NCI-H187 treated with DMSO at 0.1 percent for 48 hours (cell line): ENCODE data around the gene ZBTB12.
A peak's percentile ranks its signal among the peaks of the same experiment; 100 is the strongest.
"Not testable (repeated sequence)": the region's sequence is repeated elsewhere in the genome, so short reads cannot be mapped to it uniquely, and the experiment has no call there.

Source experiments
- DNase-seq: peaks from one replicate; lab custom pipeline; 2025; lab: John Stamatoyannopoulos, UW

Gene ZBTB12

DNA sequence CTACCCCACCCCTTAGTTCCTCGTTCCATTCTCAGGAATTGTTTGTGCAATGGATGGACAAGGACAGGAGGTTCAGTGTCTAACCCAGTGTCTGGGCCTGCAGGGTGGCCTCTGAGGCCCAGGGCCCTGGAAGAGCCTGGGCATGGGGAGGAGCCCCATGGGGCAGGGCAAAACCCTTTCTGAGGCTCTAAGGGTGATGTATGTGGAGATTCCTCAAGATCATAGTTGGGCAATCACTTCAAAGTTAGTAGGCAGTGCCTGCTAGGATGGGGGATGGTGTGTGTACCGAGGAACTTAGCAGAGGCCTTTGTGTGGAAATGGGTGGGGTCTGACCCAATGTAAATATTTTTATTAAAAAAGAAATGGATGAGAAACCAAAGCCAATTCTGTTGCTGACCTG is 18.9 kb upstream of the ZBTB12 start:
- no peak for DNase-seq

DNA sequence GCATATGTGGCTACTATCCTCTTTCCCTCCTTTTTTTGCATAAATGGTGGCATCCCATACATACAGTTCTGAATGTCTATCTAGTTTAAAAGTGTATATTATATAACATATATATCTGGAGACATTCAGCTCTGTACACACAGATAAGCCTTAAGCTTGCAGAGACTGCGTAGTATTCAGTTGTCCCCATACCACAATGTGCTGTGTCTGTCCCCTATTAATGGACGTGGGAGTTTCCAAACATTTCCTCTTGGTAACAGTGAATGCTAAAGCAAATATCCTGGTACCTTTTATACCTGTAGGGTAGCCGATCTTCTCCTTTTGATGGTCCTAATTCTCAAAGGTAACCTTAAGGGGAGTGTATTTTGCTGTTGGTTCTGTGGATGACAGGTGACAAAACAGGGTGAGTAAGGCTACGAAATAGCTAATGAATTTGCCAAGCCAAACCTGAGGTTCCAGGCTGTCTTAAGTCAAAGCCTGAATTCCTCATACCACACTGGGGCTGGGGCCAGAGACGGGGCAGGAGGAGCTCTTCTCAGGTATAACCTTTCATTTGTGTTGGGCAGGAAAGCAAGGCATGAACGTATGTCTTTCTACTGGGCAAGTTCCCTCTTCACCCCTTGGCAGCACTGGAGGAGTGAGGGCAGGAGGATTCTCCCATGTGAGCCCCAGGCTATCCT is 17.9 kb upstream of the ZBTB12 start:
- DNase-seq: no peak

DNA sequence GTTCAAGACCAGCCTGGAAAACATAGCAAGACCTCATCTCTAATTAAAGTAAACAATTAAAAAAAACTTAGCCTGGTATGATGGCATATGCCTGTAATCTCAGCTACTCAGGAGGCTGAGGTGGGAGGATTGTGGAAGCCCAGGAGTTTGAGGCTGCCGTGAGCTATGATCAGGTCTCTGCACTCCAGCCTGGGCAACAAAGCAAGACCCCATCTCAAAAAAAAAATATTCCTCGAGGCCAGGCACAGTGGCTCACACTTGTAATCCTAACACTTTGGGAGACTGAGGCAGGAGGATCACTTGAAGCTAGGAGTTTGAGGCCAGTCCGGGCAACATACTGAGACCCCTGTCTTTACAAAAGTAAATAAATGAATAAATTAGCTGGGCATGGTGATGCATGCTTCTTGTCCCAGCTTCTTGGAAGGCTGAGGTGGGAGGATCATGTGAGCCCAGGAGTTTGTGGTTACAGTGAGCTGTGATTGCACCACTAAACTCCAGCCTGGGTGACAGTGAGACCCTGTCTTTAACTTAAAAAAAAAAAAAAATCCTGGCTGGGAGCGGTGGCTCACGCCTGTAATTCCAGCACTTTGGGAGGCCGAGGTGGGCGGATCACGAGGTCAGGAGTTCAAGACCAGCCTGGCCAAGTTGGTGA is 16.3 kb upstream of the ZBTB12 start:
- no peak for DNase-seq

DNA sequence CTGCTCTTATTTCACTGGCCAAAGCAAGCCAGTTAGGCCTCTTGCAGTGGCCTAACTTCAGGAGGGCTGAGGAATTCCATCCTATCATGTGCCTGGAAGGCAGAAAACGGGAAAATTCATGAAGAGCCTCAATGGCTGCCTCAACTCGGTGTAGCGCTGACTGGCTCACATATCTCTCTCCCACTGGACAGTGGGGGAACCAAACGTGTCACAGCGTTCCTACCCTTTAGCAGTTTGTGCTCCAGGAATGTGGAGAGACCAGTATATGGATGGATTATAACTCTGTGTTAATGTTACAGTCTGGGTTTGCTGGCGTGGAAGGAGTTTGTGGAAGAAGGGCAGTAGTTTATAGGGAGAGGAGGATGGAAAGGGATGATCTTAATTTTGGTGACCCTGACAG is 13.9 kb upstream of the ZBTB12 start:
- no peak for DNase-seq

DNA sequence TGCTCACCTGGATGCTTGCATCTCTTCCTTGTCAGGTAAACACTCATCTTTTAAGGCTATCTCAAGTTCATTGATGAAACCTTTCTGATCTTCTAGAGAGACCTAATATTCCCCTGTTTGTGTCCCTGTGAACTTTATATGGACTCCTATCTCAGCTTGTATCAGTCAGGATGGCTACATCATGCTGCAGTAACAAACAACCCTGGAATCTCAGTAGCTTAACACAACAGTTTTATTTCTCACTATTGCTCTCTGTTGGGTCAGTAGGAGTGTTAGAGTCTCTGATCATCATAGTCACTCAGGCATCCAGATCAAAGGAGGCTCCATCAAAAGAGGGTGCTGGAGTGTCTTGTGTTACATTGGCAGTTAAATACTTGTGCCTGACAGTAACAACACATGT is 13.5 kb upstream of the ZBTB12 start:
- DNase-seq: no peak

DNA sequence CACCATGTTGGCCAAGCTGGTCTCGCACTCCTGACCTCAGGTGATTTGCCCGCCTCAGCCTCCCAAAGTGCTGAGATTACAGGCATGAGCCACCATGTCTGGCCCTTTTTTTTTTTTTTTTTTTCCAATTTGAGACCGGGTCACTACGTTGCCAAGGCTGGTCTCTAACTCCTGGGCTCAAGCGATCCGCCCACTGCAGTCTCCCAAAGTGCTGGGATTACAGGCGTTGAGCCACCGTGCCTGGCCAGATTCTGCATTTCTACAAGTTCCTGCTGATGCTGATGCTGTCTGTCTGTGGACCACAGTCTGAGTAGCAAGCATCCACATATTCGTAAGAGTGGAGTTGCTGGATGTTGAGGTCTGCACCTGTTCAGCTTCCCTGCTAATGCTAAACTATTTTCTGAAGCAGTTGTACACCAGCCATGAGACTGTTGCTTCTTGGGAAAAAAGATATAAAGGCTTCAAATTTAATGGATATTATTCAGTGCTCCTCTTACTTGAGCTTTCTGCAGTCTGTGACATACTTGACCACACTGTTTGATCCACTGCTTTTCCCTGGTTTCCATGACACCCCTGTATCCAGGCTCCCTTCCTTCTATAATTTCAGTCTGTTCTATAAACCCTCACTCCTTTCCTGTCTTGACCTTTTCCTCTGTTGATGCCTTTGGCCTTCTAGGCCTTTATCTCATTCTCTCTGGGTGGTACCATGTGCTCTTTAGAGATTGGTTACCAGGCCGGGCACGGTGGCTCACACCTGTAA is 10.1 kb upstream of the ZBTB12 start:
- DNase-seq: no peak

DNA sequence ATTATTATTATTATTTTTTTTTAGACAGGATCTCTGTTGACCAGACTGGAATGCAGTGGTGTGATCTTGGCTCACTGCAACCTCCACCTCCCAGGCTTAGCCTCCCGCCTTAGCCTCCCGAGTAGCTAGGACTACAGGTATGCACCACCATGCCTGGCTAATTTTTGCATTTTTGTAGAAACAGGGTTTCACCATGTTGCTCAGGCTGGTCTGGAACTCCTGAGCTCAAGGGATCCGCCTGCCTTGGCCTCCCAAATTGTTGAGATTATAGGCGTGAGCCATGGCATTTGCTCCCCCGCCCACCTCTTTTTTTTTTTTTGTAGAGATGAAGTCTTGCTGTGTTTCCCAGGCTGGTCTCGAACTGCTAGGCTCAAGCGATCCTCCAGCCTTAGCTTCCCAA is 7.4 kb upstream of the ZBTB12 start:
- DNase-seq: not testable (repeated sequence)

DNA sequence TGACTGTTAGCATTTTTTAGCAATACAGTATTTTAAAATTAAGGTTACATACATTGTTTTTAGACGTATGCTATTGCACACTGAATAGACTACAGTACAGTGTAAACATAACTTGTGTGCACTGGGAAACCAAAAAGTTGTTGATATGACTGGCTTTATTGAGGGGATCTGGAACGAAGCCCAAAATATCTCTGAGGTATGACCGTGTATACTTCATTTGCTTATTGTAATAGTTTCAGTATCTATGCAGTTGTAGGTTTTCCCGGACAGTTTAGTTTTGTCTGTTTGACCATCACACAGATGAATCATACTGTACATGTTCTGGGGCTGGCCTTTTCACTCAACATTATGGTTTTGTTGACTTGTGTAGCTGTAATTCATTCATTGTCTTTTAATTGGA is 6.9 kb upstream of the ZBTB12 start:
- no peak for DNase-seq

DNA sequence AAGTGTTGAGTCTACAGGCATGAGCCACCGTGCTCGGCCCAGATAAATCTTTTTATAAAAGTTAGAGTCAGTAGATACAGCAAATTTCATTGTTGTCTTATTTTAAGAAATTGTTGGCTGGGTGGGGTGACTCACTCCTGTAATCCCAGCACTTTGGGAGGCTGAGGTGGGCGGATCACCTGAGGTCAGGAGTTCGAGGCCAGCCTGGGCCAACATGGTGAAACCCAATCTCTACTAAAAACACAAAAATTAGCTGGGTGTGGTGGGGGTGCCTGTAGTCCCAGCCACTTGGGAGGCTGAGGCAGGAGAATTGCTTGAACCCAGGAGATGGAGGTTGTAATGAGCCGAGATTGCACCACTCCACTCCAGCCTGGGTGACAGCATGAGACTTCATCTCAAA is 6.4 kb upstream of the ZBTB12 start:
- DNase-seq: not testable (repeated sequence)

DNA sequence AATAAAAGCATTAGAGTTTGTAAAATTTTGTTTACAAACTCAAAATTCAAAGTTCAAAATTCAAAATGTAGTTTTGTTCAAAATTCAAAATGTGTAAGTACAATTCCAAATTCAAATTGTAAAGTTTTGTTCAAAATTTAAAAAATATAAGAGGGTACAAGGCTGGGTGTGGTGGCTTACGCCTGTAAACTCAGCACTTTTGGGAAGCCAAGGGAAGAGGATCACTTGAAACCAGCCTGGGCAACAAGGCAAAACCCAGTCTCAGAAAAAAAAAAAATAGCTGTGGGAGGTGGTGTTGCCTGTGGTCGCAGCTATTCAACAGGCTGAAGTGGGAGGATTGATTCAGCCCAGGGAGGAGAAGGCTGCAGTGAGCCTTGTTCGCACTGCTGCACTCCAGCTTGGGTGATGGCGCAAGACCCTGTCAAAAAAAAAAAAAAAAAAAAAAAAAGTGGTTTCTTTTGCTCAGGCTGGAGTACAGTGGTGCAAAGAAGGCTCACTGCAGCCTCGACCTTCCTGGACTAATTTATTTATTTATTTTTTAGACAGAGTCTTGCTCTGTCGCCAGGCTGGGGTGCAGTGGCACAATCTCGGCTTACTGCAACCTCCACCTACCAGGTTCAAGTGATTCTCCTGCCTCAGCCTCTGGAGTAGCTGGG is 5.4 kb upstream of the ZBTB12 start:
- no peak for DNase-seq

DNA sequence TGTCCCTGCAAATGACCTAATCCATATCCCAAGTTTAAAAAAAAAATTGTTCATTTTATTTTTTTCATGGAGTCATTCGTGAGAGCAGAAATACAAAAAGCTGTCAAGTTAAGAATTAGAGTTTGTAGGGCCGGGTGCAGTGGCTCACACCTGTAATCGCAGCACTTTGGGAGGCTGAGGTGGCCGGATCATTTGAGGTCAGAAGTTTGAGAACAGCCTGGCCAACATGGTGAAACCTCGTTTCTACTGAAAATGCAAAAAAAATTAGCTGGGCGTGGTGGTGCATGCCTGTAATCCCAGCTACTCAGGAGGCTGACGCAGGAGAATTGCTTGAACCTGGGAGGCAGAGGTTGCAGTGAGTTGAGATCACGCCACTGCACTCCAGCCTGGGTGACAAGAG is 4.8 kb upstream of the ZBTB12 start:
- DNase-seq: not testable (repeated sequence)

DNA sequence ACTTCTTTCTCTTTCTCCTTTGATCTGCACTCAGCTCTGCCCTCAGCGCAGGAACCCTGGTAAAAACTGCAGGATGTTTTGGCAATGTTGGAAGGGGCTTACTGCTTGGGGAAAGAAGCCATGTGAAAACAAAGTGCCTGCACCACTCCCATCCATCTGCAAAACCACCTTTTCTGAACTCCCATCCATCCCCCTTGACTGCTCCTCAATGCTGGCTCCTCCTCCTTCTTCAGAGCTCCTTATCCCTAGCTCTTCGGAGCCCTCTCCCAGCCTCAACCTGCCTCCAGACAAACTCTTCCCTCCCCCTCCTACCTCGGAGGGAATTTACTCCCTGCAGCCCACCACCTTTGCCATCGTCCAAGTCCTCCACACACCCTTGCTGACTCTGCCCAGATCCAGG is 4.2 kb upstream of the ZBTB12 start:
- DNase-seq: no peak

DNA sequence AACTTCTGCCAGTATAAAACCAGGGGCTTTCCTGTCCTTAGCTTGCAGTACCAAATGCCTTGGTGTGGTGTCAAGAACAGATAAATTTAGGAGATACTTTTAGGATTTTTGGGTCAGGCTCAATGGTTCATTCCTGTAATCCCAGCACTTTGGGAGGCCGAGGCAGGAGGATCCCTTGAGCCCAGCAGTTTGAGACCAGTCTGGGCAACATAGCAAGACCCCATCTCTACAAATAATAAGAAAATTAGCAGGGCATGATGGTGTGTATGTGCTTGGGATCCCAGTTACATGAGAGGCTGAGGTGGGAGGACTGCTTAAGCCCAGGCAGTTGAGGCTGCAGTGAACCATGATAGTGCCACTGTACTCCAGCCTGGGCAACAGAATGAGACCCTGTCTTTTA is 3.2 kb upstream of the ZBTB12 start:
- no peak for DNase-seq

DNA sequence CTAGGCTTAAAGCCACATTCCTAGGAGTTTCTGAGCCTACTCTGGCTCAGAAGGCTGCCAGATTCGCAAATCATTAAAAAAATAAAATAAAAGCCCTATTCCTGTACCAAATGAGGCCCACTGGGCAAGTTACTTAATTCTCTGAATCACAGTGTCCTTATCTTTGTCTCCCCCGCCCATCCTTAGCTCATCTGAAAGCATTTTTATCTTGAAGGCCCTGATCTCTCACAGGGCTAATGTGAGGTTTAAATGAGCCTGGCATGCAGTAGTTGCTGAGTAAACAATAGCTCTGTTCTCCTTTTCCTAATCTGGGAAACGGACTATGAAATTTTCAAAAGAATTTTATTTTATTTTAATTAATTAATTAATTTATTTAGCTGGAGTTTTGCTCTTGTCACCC is 2.1 kb upstream of the ZBTB12 start:
- no peak for DNase-seq

DNA sequence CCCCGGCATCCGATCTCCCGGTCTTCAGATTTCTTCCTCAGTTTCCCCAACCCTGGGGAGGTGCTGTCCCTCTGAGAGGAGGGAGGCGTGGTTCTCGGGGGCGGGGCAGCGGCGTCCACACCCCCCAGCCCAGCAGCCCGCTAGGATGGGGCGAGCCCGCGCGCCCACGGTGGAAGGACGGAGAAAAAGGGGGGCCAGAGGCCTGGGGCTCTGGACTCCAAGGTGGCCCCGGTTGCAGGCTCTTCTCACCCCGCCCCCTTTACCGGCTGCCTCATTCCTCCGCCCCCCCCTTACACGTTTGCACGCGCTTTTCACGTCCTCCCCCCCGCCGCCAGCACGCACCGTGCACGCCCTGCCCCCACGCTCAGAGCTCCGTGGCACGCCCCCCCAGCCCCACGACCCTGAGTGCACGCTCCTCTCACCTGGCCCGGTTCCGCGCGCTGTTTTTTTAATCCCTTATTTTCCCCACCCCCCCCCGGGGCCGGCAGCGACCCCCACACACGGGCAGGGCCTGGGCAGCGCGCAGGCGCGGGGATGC is 402 bp downstream of the ZBTB12 start:
- no peak for DNase-seq

DNA sequence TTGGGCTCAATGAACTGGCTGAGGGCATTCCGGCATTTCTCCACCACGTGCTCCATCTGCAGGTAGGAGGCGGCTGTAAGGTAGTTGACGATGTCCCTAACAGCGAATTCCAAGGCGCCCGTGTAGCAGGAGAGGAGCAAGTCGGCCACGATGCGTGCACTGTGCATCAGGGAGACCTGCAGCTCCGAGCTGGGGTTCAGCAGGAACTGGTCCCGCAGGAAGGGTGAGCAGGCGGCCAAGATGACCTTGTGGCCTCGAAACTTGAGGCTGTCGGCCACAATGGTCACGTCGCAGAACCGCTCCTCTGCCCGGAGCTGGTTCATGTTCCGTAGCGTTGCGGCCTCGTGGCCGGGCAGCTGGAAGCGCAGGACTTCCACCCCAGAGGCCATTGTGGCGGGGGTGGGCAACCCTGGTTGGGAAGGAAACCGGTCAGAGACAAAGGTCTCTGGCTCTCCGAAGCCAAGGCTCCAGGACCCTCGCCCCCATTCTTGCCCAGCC is 920 bp downstream of the ZBTB12 start:
- no peak for DNase-seq

DNA sequence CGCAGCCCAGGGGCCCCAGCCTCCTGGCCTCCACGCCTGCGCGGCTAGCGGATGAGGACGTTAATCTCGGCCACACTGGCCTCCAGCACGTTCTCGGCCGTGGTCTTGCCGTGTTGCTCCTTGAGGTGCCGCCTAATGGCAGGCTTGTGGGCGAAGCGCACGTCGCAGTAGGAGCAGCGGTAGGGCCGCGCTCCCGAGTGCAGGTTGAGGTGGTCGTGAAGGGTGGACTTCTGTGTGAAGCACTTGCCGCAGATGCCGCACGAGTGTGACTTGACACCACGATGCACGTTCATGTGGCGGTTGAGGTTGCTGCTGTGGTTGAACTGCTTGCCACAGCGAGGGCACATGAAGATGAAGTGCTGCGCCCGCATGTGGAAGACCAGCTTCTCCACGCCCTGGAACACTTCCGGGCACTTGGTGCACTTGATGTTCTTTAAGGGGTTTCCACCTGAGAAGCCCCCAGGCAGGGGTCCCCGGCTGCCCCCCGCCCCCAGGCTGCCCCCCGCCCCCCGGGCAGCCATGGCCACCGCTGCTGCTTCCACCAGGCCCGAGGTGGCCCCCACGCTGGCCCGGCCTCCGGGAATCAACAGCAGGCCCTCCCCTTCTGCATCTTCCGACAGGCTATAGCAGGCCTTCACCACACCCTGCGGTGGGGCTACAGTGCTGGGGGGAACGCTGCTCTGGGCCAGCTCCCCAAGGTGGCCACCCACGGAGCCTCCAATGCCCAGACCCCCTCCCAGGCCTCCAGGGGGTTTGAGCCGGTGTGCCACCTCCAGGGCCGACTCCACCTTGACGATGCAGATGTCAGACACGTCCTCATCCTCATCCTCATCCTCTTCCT is 1.8 kb downstream of the ZBTB12 start:
- no peak for DNase-seq

DNA sequence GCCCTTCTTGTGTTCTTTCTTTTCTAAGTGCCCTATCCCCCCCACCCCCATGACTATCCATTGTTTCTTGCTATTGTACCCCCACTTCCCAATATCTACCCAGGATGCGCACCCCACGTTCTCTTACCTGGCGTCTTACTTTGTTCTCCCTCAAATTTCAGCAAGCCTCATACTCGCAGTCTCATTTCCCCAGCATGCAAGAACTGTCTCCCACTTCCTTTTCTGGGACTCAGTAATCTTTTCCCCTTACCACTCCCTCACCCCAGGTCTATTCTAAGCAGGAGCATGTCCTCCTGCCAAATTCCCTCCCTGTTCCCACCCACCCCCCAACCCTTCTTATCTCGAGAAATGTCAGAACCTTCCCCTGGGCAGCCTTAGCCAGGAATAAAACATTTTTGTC is 2.7 kb downstream of the ZBTB12 start:
- no peak for DNase-seq

DNA sequence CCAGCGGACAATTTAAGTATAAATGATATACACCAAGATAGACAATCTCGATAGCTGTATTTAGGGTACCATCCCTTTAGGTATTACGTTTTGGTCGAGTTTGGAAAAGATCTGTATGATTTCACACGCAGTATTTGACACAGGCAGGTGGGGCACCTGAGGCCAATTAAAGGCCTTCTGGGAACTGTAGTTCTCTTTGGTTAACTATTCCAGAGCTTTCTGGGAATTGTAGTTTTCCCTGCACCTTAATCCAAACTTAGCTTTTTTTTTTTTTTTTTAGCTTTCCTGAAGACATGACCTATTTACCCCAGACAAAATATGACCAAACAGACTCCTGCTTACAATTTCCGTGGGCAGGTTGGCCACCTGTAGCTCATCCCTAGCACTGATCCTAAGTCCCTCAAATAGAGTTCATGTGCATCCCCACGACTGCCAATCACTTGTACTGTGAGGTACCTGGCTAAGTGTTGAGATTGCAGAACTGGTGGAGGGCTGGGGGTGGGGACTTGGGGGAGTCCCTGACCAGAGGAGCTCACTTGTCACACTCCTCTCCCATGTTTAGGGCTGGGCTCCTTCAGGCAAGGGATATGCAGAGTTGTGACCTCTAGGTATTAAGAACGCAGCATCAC is 3.4 kb downstream of the ZBTB12 start:
- peak; percentile 12 for DNase-seq

DNA sequence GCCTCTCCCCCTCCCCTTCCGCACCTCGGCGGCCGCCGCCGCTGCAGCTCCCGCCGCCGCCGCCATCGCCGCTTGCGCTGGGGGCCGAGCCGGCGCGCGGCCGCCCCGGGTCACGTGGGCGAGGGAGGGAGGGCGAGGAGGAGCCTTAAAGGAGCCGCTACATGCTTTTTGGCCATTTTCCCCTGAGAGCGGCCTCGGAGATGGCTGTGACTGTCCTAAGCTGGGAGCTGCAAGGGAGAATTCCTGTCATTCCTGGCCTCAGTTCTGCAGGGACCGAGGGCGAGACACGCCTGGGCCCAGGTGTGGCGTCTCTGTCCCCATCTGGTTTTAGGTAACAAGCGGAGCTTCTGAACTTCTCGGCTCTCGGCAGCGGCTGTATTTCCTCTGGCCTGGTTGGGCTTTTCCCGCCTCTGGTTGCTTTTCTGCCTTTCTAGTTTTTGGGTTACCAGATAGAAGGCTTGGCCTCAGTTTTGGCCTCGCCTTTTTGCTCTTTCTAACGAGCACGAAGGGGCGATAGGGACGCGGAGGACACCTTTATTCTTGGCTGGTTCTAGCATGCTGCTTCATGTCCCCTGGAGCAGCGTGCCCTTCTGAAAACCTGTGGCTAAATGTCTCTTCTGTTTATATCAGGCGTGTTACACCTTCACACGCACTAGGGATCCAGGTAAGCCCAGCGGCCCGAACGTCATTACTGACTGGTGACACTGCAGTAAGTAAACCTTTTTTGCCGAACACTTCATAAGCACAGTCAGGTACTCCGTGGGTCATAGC is 4.1 kb downstream of the ZBTB12 start, which contains the start of gene EHMT2:
Gene EHMT2, minus strand, starts transcription at position 87 of the 771 bp plus-strand sequence. Its CDS starts 21 bp downstream, at position 66.
- peak; percentile 53 for DNase-seq
